Nephron progenitor cell (in vitro differentiated cells): ENCODE data around the gene NCS1.
A peak's percentile ranks its signal among the peaks of the same experiment; 100 is the strongest.

Experiments
- DNase-seq: peaks from one replicate; pipeline ENCODE4 v3.0.0; 2021
- H3K27ac Mint-ChIP-seq: 2 replicates; pipeline ENCODE4 v1.8.0; 2021; ENCODE audit warnings: mild to moderate bottlenecking, moderate library complexity, mixed read lengths
- H3K27me3 Mint-ChIP-seq: 2 replicates; pipeline ENCODE4 v1.8.0; 2021; ENCODE audit warnings: mild to moderate bottlenecking, low read depth, mixed read lengths; ENCODE audit not compliant: poor library complexity
- H3K36me3 Mint-ChIP-seq: 2 replicates; pipeline ENCODE4 v1.8.0; 2021; ENCODE audit warnings: low read depth, mixed read lengths
- H3K4me1 Mint-ChIP-seq: 2 replicates; pipeline ENCODE4 v1.8.0; 2021; ENCODE audit warnings: mixed read lengths
- H3K4me3 Mint-ChIP-seq: 2 replicates; pipeline ENCODE4 v1.8.0; 2021; ENCODE audit warnings: mild to moderate bottlenecking, moderate library complexity, mixed read lengths
- H3K9me3 Mint-ChIP-seq: 2 replicates; pipeline ENCODE4 v1.8.0; 2021; ENCODE audit warnings: mild to moderate bottlenecking, moderate library complexity, mixed read lengths
- TF ChIP-seq, protein P1 (sequence below): fragments of 200-600 bp; sonication (generic); IDR thresholded peaks from 2 replicates; pipeline ENCODE4 v1.5.0; 2021; ENCODE audit warnings: antibody characterized with exemption

Gene NCS1

DNA sequence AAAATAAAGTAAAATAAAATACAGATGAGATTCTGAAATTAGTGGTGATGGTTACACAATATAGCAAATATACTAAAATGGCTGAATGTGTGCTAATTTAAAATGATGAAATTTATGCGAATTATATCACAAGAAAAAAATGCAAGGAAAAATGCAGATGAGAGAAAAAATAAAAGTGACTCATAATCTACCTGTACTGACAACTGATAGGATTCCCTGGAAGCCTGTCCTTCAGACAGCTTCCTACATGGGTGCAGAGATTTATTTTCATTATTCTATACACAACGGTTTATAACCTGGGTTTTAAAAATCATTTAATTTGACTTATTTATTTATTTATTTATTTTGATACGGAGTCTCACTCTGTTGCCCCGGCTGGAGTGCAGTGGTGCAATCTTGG lies 5.8 kb upstream of the NCS1 start:
- H3K4me3 Mint-ChIP-seq = no peak overlapping the region
- H3K27me3 Mint-ChIP-seq = peaks cover 31% of the 10 kb centered on the region
- H3K27ac Mint-ChIP-seq = no peak overlapping the region
- H3K36me3 Mint-ChIP-seq = no peaks in the 10 kb centered on the region
- peaks cover 24% of the 10 kb centered on the region for H3K4me1 Mint-ChIP-seq
- no peak for DNase-seq
- TF ChIP-seq, protein P1, sequence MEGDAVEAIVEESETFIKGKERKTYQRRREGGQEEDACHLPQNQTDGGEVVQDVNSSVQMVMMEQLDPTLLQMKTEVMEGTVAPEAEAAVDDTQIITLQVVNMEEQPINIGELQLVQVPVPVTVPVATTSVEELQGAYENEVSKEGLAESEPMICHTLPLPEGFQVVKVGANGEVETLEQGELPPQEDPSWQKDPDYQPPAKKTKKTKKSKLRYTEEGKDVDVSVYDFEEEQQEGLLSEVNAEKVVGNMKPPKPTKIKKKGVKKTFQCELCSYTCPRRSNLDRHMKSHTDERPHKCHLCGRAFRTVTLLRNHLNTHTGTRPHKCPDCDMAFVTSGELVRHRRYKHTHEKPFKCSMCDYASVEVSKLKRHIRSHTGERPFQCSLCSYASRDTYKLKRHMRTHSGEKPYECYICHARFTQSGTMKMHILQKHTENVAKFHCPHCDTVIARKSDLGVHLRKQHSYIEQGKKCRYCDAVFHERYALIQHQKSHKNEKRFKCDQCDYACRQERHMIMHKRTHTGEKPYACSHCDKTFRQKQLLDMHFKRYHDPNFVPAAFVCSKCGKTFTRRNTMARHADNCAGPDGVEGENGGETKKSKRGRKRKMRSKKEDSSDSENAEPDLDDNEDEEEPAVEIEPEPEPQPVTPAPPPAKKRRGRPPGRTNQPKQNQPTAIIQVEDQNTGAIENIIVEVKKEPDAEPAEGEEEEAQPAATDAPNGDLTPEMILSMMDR = no peak
- H3K9me3 Mint-ChIP-seq = no peaks in the 10 kb centered on the region

DNA sequence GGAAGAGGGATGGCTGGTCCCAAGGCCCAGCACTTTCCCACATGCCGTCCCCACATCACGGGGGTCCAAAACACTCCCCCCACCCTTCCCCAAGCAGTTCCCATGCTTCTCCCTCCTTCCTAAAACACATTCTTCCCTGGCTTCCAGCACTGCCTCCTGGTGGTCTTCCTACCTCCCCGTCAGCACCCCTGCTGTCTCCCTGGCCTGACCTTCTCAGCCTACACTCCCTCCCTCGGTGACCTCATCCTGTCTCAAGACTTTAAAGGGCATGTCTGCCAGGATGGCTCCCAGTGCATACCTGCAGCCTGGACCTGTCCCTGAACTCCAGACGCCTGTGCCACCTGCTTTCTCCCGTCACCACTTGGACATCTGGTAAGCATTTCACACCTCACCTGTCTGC lies 4.3 kb upstream of the NCS1 start:
- Mint-ChIP-seq H3K36me3 (no peaks in the 10 kb centered on the region), H3K4me1 (peaks cover 25% of the 10 kb centered on the region)
- TF ChIP-seq, protein P1 = no peak

DNA sequence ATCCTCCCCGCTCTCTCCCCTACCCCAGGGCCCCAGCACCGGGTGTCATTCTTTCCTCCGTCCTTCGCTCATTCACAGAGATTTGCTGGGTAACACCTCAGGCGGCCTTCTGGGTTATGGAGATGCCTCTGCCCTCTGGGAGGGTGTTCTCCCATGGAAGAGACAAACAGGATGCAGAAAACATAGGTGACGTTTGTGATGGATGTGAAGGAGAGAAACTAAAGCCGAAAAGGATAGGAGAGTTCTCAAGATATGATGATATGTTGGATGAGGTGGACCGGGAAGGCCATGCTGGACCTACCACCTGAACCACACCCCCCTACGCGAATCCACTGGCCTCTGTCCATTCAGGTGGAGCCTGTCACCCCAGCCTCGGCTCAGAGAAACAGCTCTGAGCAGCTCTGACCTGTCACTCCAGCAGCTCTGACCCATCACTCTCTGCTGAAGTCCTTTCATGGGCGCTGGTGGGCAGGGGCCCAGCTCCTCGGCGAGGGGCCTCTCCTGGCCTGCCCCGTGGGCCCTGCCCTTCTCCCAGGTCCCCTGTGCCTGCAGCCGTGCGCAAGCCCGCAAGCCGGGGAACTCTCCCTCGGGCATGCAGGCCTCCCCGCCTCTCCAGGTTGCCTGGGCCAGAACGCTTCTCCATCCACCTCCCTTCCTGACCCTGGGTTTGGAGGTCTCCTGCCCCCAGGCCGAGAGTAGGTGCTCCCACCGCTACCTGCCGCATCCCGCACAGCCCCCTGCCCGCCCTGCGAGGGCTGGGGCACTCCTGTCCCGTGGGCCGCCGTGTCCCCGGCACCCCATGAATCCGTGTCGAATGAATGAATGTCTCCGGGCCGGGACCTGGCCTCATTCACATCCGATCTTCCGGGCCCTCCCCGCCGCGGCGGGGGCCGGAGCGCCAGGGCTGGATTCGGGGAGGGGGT lies 717 bp upstream of the NCS1 start:
- no peak overlapping the region for H3K27ac Mint-ChIP-seq
- H3K9me3 Mint-ChIP-seq = no peaks in the 10 kb centered on the region
- H3K4me3 Mint-ChIP-seq = peak overlapping the region; percentile 84
- H3K4me1 Mint-ChIP-seq = peaks cover 39% of the 10 kb centered on the region
- no peak for DNase-seq
- no peaks in the 10 kb centered on the region for H3K36me3 Mint-ChIP-seq
- TF ChIP-seq, protein P1 = no peak
- H3K27me3 Mint-ChIP-seq = peaks cover 19% of the 10 kb centered on the region

More for the DNA sequence above, 4.3 kb upstream of the NCS1 start:
- no peak overlapping the region for H3K27ac Mint-ChIP-seq
- no peak overlapping the region for H3K4me3 Mint-ChIP-seq
- no peaks in the 10 kb centered on the region for H3K9me3 Mint-ChIP-seq
- H3K27me3 Mint-ChIP-seq = peaks cover 27% of the 10 kb centered on the region
- DNase-seq = no peak

DNA sequence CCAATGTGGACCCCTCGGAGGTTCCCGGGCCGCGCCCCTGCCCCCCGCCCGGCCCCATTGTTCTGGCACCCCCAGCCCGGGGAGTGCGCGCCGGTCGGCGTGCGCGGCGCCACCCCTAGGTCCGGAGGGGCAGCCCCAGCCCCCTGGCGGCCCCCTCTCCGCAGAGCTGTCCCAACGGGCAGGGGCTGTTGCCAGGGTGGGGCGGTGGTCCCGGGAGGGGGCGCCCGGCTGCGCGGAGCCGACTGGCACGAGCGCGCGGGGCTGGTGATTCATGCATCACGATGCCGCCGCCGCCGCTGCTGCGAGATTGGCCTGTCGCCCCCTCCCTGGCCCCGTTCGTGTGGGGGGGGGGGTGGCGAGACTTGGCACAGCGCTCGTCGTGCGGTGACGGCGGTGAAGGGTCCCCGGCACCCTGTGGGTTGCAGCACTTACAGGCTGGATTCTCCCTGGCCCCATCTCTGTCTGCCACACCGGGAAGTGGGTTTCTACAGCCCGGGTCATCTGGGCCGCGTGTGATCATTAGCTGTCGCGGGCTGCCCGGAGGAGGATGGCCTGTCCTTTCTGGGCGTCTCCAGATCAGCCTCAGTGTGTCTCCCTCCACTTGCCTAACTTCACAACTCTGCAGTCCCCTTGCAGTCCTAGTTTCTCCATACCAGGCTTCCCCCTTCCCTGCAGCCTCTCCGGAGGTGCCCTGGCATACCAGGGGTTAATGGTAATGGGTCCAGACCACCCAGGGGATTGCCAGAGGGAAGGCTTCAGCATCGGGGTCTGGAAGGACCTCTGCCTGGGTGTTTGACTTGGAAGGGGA lies 858 bp downstream of the NCS1 start:
- Mint-ChIP-seq H3K9me3 (no peaks in the 10 kb centered on the region), H3K27ac (peak overlapping the region; percentile 22), H3K36me3 (no peaks in the 10 kb centered on the region), H3K27me3 (peaks cover 17% of the 10 kb centered on the region), H3K4me3 (peak overlapping the region; percentile 86), H3K4me1 (peaks cover 35% of the 10 kb centered on the region)
- DNase-seq = peak; percentile 64
- TF ChIP-seq, protein P1 = no peak

DNA sequence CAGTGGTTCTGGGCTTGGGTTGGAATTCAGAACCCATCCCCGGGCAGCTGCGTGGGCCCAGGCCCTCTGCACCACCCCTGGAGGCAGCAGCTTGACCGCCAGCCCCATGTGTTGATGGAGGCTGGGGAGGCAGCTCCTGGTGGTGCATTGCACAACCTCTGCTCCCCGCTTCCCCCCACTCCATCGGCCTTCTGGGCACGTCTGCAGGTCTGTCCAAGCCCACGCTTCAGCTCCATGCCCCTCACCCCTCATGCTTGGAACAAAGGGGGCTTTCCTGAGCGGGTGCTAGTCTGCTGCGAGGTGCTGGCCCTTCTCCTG lies 1.4 kb downstream of the NCS1 start:
- DNase-seq = no peak
- Mint-ChIP-seq H3K4me3 (peak overlapping the region; percentile 86), H3K4me1 (peaks cover 32% of the 10 kb centered on the region), H3K27me3 (peaks cover 12% of the 10 kb centered on the region), H3K27ac (no peak overlapping the region), H3K36me3 (no peaks in the 10 kb centered on the region), H3K9me3 (no peaks in the 10 kb centered on the region)
- TF ChIP-seq, protein P1 = no peak
